Activated CD4-positive, alpha-beta T cell treated with anti-CD3 and anti-CD28 coated beads for 36 hours (primary cell): ENCODE data around the gene ACSL3. TPM values are rescaled to one million over a fixed set of nuclear protein-coding genes. Genes with fewer than 3 reads are reported as not detected.
"Not testable (repeated sequence)": the region's sequence is repeated elsewhere in the genome, so short reads cannot be mapped to it uniquely, and the experiment has no call there.

ENCODE experiments used
- ATAC-seq: fragments of 200-7000 bp; cut with Tn5 transposase; one replicate; pipeline ENCODE4 v1.10.0; 2021; ENCODE audit warnings: mild to moderate bottlenecking, moderate library complexity
- CTCF ChIA-PET: fragments of 350-600 bp; sonication (Branson Sonifier 250); formaldehyde crosslinking; loops from one replicate; lab custom pipeline; 2021; ENCODE audit warnings: antibody characterized with exemption; lab: Charles Lee
- POLR2A ChIA-PET: fragments of 350-600 bp; sonication (Branson Sonifier 250); formaldehyde crosslinking; loops from one replicate; lab custom pipeline; 2021; ENCODE audit warnings: antibody characterized with exemption, inconsistent platforms; lab: Charles Lee
- DNase-seq: peaks from one replicate; pipeline ENCODE4 v3.0.0-alpha.2; 2020
- H3K27ac Mint-ChIP-seq: one replicate; pipeline ENCODE4 v1.8.0; 2021; ENCODE audit warnings: mixed read lengths
- H3K27me3 Mint-ChIP-seq: one replicate; pipeline ENCODE4 v1.8.0; 2021; ENCODE audit warnings: mixed read lengths
- H3K36me3 Mint-ChIP-seq: one replicate; pipeline ENCODE4 v1.8.0; 2021; ENCODE audit warnings: low read depth, mixed read lengths
- H3K4me1 Mint-ChIP-seq: one replicate; pipeline ENCODE4 v1.8.0; 2021; ENCODE audit warnings: mixed read lengths
- H3K4me3 Mint-ChIP-seq: one replicate; pipeline ENCODE4 v1.8.0; 2021; ENCODE audit warnings: mild to moderate bottlenecking, moderate library complexity, mixed read lengths
- H3K9me3 Mint-ChIP-seq: one replicate; pipeline ENCODE4 v1.8.0; 2021; ENCODE audit warnings: low read depth, mixed read lengths
- intact Hi-C, 2 experiments: fragments of 100-400 bp; cut with DNase I in 1 of 2; cut with micrococcal nuclease in 1 of 2; formaldehyde crosslinking; loops; one replicate each; pipeline versions ENCODE4 v1.14.2 to v1.15.1; 2022 to 2024; cut with DNase I, micrococcal nuclease
- total RNA-seq, 2 experiments: library from RNA; stranded (reverse); gene quantifications; one replicate each; pipeline ENCODE4 v1.2.3, GENCODE V29; 2021

Gene ACSL3
- total RNA-seq, 2 experiments from 2014 or later: 46.2 to 48.8 TPM

GRCh38 chr2:222868560-222869251 is 7.9 kb downstream of the ACSL3 start:
- H3K27me3 Mint-ChIP-seq, POLR2A ChIA-PET, H3K36me3 Mint-ChIP-seq, DNase-seq, intact Hi-C loops, ATAC-seq, H3K27ac Mint-ChIP-seq, H3K9me3 Mint-ChIP-seq, H3K4me3 Mint-ChIP-seq: not testable (repeated sequence)
- peaks cover 18% of the 10 kb centered on the region for H3K4me1 Mint-ChIP-seq
- CTCF ChIA-PET: interaction anchor here (1.5 kb wide), 1 partner anchor 72 kb away, joined by 6 read pairs; no protein-coding TSS in a partner anchor

GRCh38 chr2:222869252-222869560 is 8.4 kb downstream of the ACSL3 start:
- H3K4me1 Mint-ChIP-seq: peaks cover 18% of the 10 kb centered on the region
- no peak for DNase-seq
- no peak for ATAC-seq
- intact Hi-C loops: no loop called here
- no peaks in the 10 kb centered on the region for H3K27me3 Mint-ChIP-seq
- POLR2A ChIA-PET: no interaction called here
- no peaks in the 10 kb centered on the region for H3K9me3 Mint-ChIP-seq
- H3K4me3 Mint-ChIP-seq: no peak overlapping the region
- CTCF ChIA-PET: interaction anchor here (0.8 kb wide), 1 partner anchor 56 kb away, joined by 4 read pairs; no protein-coding TSS in a partner anchor
- H3K36me3 Mint-ChIP-seq: no peaks in the 10 kb centered on the region
- H3K27ac Mint-ChIP-seq: no peak overlapping the region

GRCh38 chr2:222871291-222871690 is 10.5 kb downstream of the ACSL3 start:
- H3K9me3 Mint-ChIP-seq: no peaks in the 10 kb centered on the region
- ChIA-PET CTCF (interaction anchor here (0.6 to 0.9 kb wide), 2 partner anchors 12 to 164 kb away, joined by 3 to 4 read pairs; no protein-coding TSS in a partner anchor), POLR2A (no interaction called here)
- no peak for DNase-seq
- H3K27me3 Mint-ChIP-seq: no peaks in the 10 kb centered on the region
- no peaks in the 10 kb centered on the region for H3K36me3 Mint-ChIP-seq
- H3K27ac Mint-ChIP-seq: no peak overlapping the region
- ATAC-seq: no peak
- no peak overlapping the region for H3K4me3 Mint-ChIP-seq
- peaks cover 24% of the 10 kb centered on the region for H3K4me1 Mint-ChIP-seq
- intact Hi-C loops: no loop called here

- ChIA-PET POLR2A (no interaction called here), CTCF (interaction anchor here (0.6 kb wide), 1 partner anchor 163 kb away, joined by 8 read pairs; no protein-coding TSS in a partner anchor)
- no peaks in the 10 kb centered on the region for H3K27me3 Mint-ChIP-seq
- H3K9me3 Mint-ChIP-seq: no peaks in the 10 kb centered on the region
- H3K4me3 Mint-ChIP-seq: no peak overlapping the region
- H3K36me3 Mint-ChIP-seq: no peaks in the 10 kb centered on the region
- H3K27ac Mint-ChIP-seq: no peak overlapping the region
- peaks cover 25% of the 10 kb centered on the region for H3K4me1 Mint-ChIP-seq
- ATAC-seq (no peak), DNase-seq (no peak)
- intact Hi-C loops: no loop called here
Measured at GRCh38 chr2:222872551-222872950, 11.7 kb downstream of the ACSL3 start.

- DNase-seq (no peak), ATAC-seq (no peak)
- H3K27me3 Mint-ChIP-seq: no peaks in the 10 kb centered on the region
- CTCF ChIA-PET: interaction anchor here (1.2 to 1.8 kb wide), 4 partner anchors 14 to 185 kb away, joined by 3 to 6 read pairs (median 3); no protein-coding TSS in a partner anchor
- H3K9me3 Mint-ChIP-seq: no peaks in the 10 kb centered on the region
- no peak overlapping the region for H3K4me3 Mint-ChIP-seq
- H3K4me1 Mint-ChIP-seq: peaks cover 42% of the 10 kb centered on the region
- H3K36me3 Mint-ChIP-seq: no peaks in the 10 kb centered on the region
- no peak overlapping the region for H3K27ac Mint-ChIP-seq
- intact Hi-C loops: no loop called here
- POLR2A ChIA-PET: no interaction called here
Measured at GRCh38 chr2:222875482-222875881, 14.6 kb downstream of the ACSL3 start.

- no peak overlapping the region for H3K4me3 Mint-ChIP-seq
- H3K9me3 Mint-ChIP-seq: no peaks in the 10 kb centered on the region
- intact Hi-C loops: no loop called here
- ATAC-seq (no peak), DNase-seq (no peak)
- no peak overlapping the region for H3K27ac Mint-ChIP-seq
- H3K4me1 Mint-ChIP-seq: peaks cover 42% of the 10 kb centered on the region
- CTCF ChIA-PET: interaction anchor here (1.0 kb wide), 1 partner anchor 12 kb away, joined by 3 read pairs; no protein-coding TSS in a partner anchor
- H3K36me3 Mint-ChIP-seq: no peaks in the 10 kb centered on the region
- POLR2A ChIA-PET: interaction anchor here (0.6 kb wide), 1 partner anchor 112 kb away, joined by 11 read pairs; no protein-coding TSS in a partner anchor
- H3K27me3 Mint-ChIP-seq: no peaks in the 10 kb centered on the region
Measured at GRCh38 chr2:222876947-222877346, 16.1 kb downstream of the ACSL3 start.

GRCh38 chr2:222877556-222878300 is 16.9 kb downstream of the ACSL3 start:
- ATAC-seq (no peak), DNase-seq (no peak)
- Mint-ChIP-seq H3K27ac (no peak overlapping the region), H3K9me3 (no peaks in the 10 kb centered on the region), H3K36me3 (no peaks in the 10 kb centered on the region), H3K4me1 (peaks cover 38% of the 10 kb centered on the region), H3K27me3 (no peaks in the 10 kb centered on the region), H3K4me3 (no peak overlapping the region)
- intact Hi-C loops: no loop called here
- POLR2A ChIA-PET: no interaction called here
- CTCF ChIA-PET: interaction anchor here (1.0 kb wide), 2 partner anchors 13 to 26 kb away, joined by 3 read pairs; no protein-coding TSS in a partner anchor

GRCh38 chr2:222878301-222878876 is 17.6 kb downstream of the ACSL3 start:
- POLR2A ChIA-PET: no interaction called here
- intact Hi-C loops: no loop called here
- Mint-ChIP-seq H3K36me3 (no peaks in the 10 kb centered on the region), H3K27ac (no peak overlapping the region), H3K27me3 (no peaks in the 10 kb centered on the region), H3K4me1 (peaks cover 37% of the 10 kb centered on the region), H3K4me3 (no peak overlapping the region), H3K9me3 (no peaks in the 10 kb centered on the region)
- CTCF ChIA-PET: interaction anchor here (1.0 to 1.5 kb wide), 2 partner anchors 12 to 25 kb away, joined by 3 read pairs; no protein-coding TSS in a partner anchor
- DNase-seq (no peak), ATAC-seq (no peak)

- H3K4me3 Mint-ChIP-seq: no peak overlapping the region
- no peaks in the 10 kb centered on the region for H3K9me3 Mint-ChIP-seq
- no peak for ATAC-seq
- POLR2A ChIA-PET: no interaction called here
- H3K27me3 Mint-ChIP-seq: no peaks in the 10 kb centered on the region
- H3K4me1 Mint-ChIP-seq: peaks cover 37% of the 10 kb centered on the region
- no peak overlapping the region for H3K27ac Mint-ChIP-seq
- H3K36me3 Mint-ChIP-seq: no peaks in the 10 kb centered on the region
- no peak for DNase-seq
- intact Hi-C loops: no loop called here
- CTCF ChIA-PET: interaction anchor here (1.5 kb wide), 1 partner anchor 11 kb away, joined by 3 read pairs; no protein-coding TSS in a partner anchor
Measured at GRCh38 chr2:222878877-222879603, 18.2 kb downstream of the ACSL3 start.

GRCh38 chr2:222879604-222879933 is 18.7 kb downstream of the ACSL3 start:
- no peak overlapping the region for H3K27ac Mint-ChIP-seq
- H3K36me3 Mint-ChIP-seq: no peaks in the 10 kb centered on the region
- H3K4me3 Mint-ChIP-seq: no peak overlapping the region
- H3K9me3 Mint-ChIP-seq: no peaks in the 10 kb centered on the region
- ATAC-seq (no peak), DNase-seq (no peak)
- H3K27me3 Mint-ChIP-seq: no peaks in the 10 kb centered on the region
- intact Hi-C loops: no loop called here
- peaks cover 37% of the 10 kb centered on the region for H3K4me1 Mint-ChIP-seq
- CTCF ChIA-PET: interaction anchor here (1.5 kb wide), 1 partner anchor 11 kb away, joined by 3 read pairs; no protein-coding TSS in a partner anchor
- POLR2A ChIA-PET: no interaction called here

- Mint-ChIP-seq H3K9me3 (no peaks in the 10 kb centered on the region), H3K27ac (no peak overlapping the region), H3K27me3 (no peaks in the 10 kb centered on the region), H3K36me3 (peaks cover 1% of the 10 kb centered on the region), H3K4me3 (no peak overlapping the region), H3K4me1 (peaks cover 30% of the 10 kb centered on the region)
- ATAC-seq (no peak), DNase-seq (no peak)
- ChIA-PET POLR2A (interaction anchor here (0.6 kb wide), 1 partner anchor 1384 kb away, joined by 3 read pairs; no protein-coding TSS in a partner anchor), CTCF (interaction anchor here (0.7 to 1.5 kb wide), 5 partner anchors 15 to 191 kb away, joined by 3 to 5 read pairs (median 3); no protein-coding TSS in a partner anchor)
- intact Hi-C loops: no loop called here
Measured at GRCh38 chr2:222882484-222882928, 21.7 kb downstream of the ACSL3 start.
